HepG2 (cell line): ENCODE data around the gene PSMB10. TPM values are rescaled to one million over a fixed set of nuclear protein-coding genes. Genes with fewer than 3 reads are reported as not detected.

Experiments
- ATAC-seq: fragments of 200-7000 bp; cut with Tn5 transposase; 3 replicates; pipeline ENCODE4 v1.9.1; 2020; ENCODE audit warnings: mild to moderate bottlenecking, moderate library complexity
- BruUV-seq: library from RNA; stranded (reverse); fragments of 400-500 nt; replicated peaks from 2 replicates; lab custom pipeline; 2021; lab: Mats Ljungman, UMichigan
- CTCF ChIA-PET: fragments of 300-600 bp; formaldehyde crosslinking; extraction: SDS; loops from one replicate; lab custom pipeline; 2021; ENCODE audit warnings: low total read pairs, inconsistent platforms, low intra/inter-chr PET ratio; lab: Yijun Ruan, JAX
- POLR2A ChIA-PET: fragments of 350-600 bp; sonication (Branson Sonifier 250); formaldehyde crosslinking; loops from one replicate; lab custom pipeline; 2020; ENCODE audit warnings: antibody characterized with exemption, inconsistent platforms; lab: Yijun Ruan, JAX
- DNase-seq: peaks from one replicate; pipeline ENCODE4 v3.0.0-alpha.2; 2015; ENCODE audit warnings: low spot score
- FAIRE-seq: peaks from 3 replicates; lab custom pipeline; 2011; peaks lifted over from hg19 to GRCh38; lab: Jason Lieb, UNC
- H2AFZ ChIP-seq: one replicate; pipeline ENCODE4 v1.6.1; 2011; ENCODE audit warnings: low read length, inconsistent platforms
- H3K27ac ChIP-seq: fragments of 300-600 bp; 3 replicates; pipeline ENCODE4 v1.8.0; 2011; ENCODE audit warnings: mixed run types, mild to moderate bottlenecking, mixed read lengths, low read length, inconsistent platforms; ENCODE audit not compliant: insufficient read depth; ENCODE audit errors: extremely low read length
- H3K27me3 ChIP-seq, 2 experiments: fragments of 200-600 bp in 1 of 2; 2 replicates in 1 of 2; 3 replicates in 1 of 2; pipeline versions ENCODE4 v1.6.0 to v1.8.0; 2011; ENCODE audit warnings: low read length in 2 of 2, mild to moderate bottlenecking in 2 of 2, moderate library complexity in 2 of 2, inconsistent platforms in 1 of 2; ENCODE audit not compliant: insufficient read depth in 2 of 2, control insufficient read depth in 1 of 2
- H3K36me3 ChIP-seq, 2 experiments: fragments of 200-600 bp in 1 of 2; replicated peaks in 1 of 2; 2 replicates in 1 of 2; 3 replicates in 1 of 2; pipeline versions ENCODE4 v1.5.1 to v1.8.0; 2011; ENCODE audit warnings: low read length in 2 of 2, inconsistent platforms in 1 of 2; ENCODE audit not compliant: insufficient read depth in 2 of 2, control insufficient read depth in 1 of 2
- H3K4me1 ChIP-seq: 2 replicates; pipeline ENCODE4 v1.5.1; 2012; ENCODE audit warnings: low read length, inconsistent platforms; ENCODE audit not compliant: insufficient read depth
- H3K4me2 ChIP-seq: 2 replicates; pipeline ENCODE4 v1.6.0; 2011; ENCODE audit warnings: low read depth, low read length, inconsistent platforms
- H3K4me3 ChIP-seq, 3 experiments: fragments of 200-600 bp in 1 of 3; sonication (generic), shearing (Covaris generic) in 1 of 3; replicated peaks in 1 of 3; 2 replicates each; pipeline ENCODE4 v1.5.1; 2011 to 2016; ENCODE audit warnings: low read length in 3 of 3, inconsistent platforms in 2 of 3, low read depth in 2 of 3, mild to moderate bottlenecking in 2 of 3, control low read depth in 1 of 3, mixed read lengths in 1 of 3; ENCODE audit not compliant: insufficient read depth in 1 of 3
- H3K79me2 ChIP-seq: one replicate; pipeline ENCODE4 v1.6.1; 2011; ENCODE audit warnings: low read length, inconsistent platforms; ENCODE audit not compliant: insufficient read depth
- H3K9ac ChIP-seq: 2 replicates; pipeline ENCODE4 v1.6.0; 2011; ENCODE audit warnings: mild to moderate bottlenecking, low read depth, low read length, inconsistent platforms; ENCODE audit not compliant: insufficient read depth
- H3K9me3 ChIP-seq: 2 replicates; pipeline ENCODE4 v1.5.1; 2012; ENCODE audit warnings: mild to moderate bottlenecking, low read length
- H4K20me1 ChIP-seq: 2 replicates; pipeline ENCODE4 v1.6.0; 2011; ENCODE audit warnings: inconsistent platforms, mild to moderate bottlenecking, low read length, moderate library complexity; ENCODE audit not compliant: insufficient read depth
- ATF5 ChIP-seq: sonication (generic); formaldehyde crosslinking; IDR thresholded peaks from 2 replicates; pipeline ENCODE4 v1.4.0; 2020; ENCODE audit warnings: mild to moderate bottlenecking, low read depth, missing genetic modification reagents
- BHLHE40 ChIP-seq: IDR thresholded peaks from 2 replicates; pipeline ENCODE4 v1.6.1; 2011; ENCODE audit warnings: low read length, improper control_type of control experiment
- CEBPB ChIP-seq: IDR thresholded peaks from 2 replicates; pipeline ENCODE4 v1.6.1; 2011; ENCODE audit warnings: low read depth, low read length, improper control_type of control experiment, borderline replicate concordance
- FOXO1 ChIP-seq: sonication (generic); formaldehyde crosslinking; IDR thresholded peaks from 2 replicates; pipeline ENCODE4 v1.4.0; 2020; ENCODE audit warnings: missing genetic modification reagents
- GPN1 ChIP-seq: sonication (generic); formaldehyde crosslinking; IDR thresholded peaks from 2 replicates; pipeline ENCODE4 v1.5.1; 2020; ENCODE audit warnings: missing genetic modification reagents, borderline replicate concordance
- HNRNPLL ChIP-seq: fragments of 200-400 bp; formaldehyde crosslinking; IDR thresholded peaks from 2 replicates; pipeline ENCODE4 v1.6.1; 2017; ENCODE audit warnings: mild to moderate bottlenecking, low read depth, low read length; ENCODE audit not compliant: poor library complexity, severe bottlenecking
- KDM5A ChIP-seq: fragments of 200-600 bp; sonication (generic); IDR thresholded peaks from 2 replicates; pipeline ENCODE4 v1.7.0; 2018; ENCODE audit warnings: antibody characterized with exemption, mild to moderate bottlenecking, low read length, borderline replicate concordance
- NFATC3 ChIP-seq: sonication (generic); formaldehyde crosslinking; IDR thresholded peaks from 2 replicates; pipeline ENCODE4 v1.5.1; 2020; ENCODE audit warnings: mild to moderate bottlenecking, missing genetic modification reagents
- SALL2 ChIP-seq: sonication (generic); formaldehyde crosslinking; IDR thresholded peaks from 2 replicates; pipeline ENCODE4 v1.8.1; 2023; ENCODE audit warnings: mild to moderate bottlenecking, missing genetic modification reagents, inconsistent platforms
- SMAD3 ChIP-seq: sonication (generic); formaldehyde crosslinking; IDR thresholded peaks from 2 replicates; pipeline ENCODE4 v1.4.0; 2020; ENCODE audit warnings: missing genetic modification reagents
- SSRP1 ChIP-seq: IDR thresholded peaks from 2 replicates; pipeline ENCODE4 v1.6.1; 2016; ENCODE audit warnings: control low read depth
- TEAD3 ChIP-seq: optimal IDR thresholded peaks from 2 replicates; pipeline ENCODE3; 2016; ENCODE audit warnings: borderline replicate concordance
- THAP8 ChIP-seq: sonication (generic); formaldehyde crosslinking; IDR thresholded peaks from 2 replicates; pipeline ENCODE4 v1.5.1; 2020; ENCODE audit warnings: missing genetic modification reagents, mild to moderate bottlenecking, borderline replicate concordance
- ZBTB3 ChIP-seq: sonication (generic); formaldehyde crosslinking; IDR thresholded peaks from 2 replicates; pipeline ENCODE4 v1.4.0; 2020; ENCODE audit warnings: low read depth, mild to moderate bottlenecking, moderate library complexity, missing genetic modification reagents, borderline replicate concordance
- ZNF251 ChIP-seq: sonication (generic); formaldehyde crosslinking; IDR thresholded peaks from 2 replicates; pipeline ENCODE4 v1.9.0; 2021; ENCODE audit warnings: mild to moderate bottlenecking, missing genetic modification reagents
- ZNF543 ChIP-seq: sonication (generic); formaldehyde crosslinking; IDR thresholded peaks from 2 replicates; pipeline ENCODE4 v1.4.0; 2020; ENCODE audit warnings: mild to moderate bottlenecking, missing genetic modification reagents
- ZNF597 ChIP-seq: sonication (generic); formaldehyde crosslinking; IDR thresholded peaks from 2 replicates; pipeline ENCODE4 v1.5.0; 2020; ENCODE audit warnings: missing genetic modification reagents
- ZNF605 ChIP-seq: sonication (generic); formaldehyde crosslinking; IDR thresholded peaks from 2 replicates; pipeline ENCODE4 v1.8.0; 2022; ENCODE audit warnings: mild to moderate bottlenecking, missing genetic modification reagents
- ZNF720 ChIP-seq: sonication (generic); formaldehyde crosslinking; IDR thresholded peaks from 2 replicates; pipeline ENCODE4 v1.4.0; 2020; ENCODE audit warnings: missing genetic modification reagents
- ZNF768 ChIP-seq: sonication (generic); formaldehyde crosslinking; IDR thresholded peaks from 2 replicates; pipeline ENCODE4 v1.4.0; 2020; ENCODE audit warnings: missing genetic modification reagents
- ZNF784 ChIP-seq: sonication (generic); formaldehyde crosslinking; IDR thresholded peaks from 2 replicates; pipeline ENCODE4 v1.5.1; 2020; ENCODE audit warnings: missing genetic modification reagents, mild to moderate bottlenecking, borderline replicate concordance
- ZNF816 ChIP-seq: sonication (generic); formaldehyde crosslinking; IDR thresholded peaks from 2 replicates; pipeline ENCODE4 v1.8.0; 2022; ENCODE audit warnings: missing genetic modification reagents, mild to moderate bottlenecking, borderline replicate concordance
- WGBS: methylation state at CpG from one replicate; pipeline ENCODE4 v1.1.6; 2017; ENCODE audit warnings: low lambda C conversion rate; 5-methylcytosine and 5-hydroxymethylcytosine counted together
- in situ Hi-C: cut with HindIII; loops from 2 replicates; pipeline ENCODE4 v1.10.0; 2017; ENCODE audit warnings: low pct_unique_long_range_greater_than_20kb; ENCODE audit not compliant: extremely low pct_ligation_motif_present
- intact Hi-C: fragments of 100-400 bp; cut with micrococcal nuclease; formaldehyde crosslinking; loops from one replicate; pipeline ENCODE4 v1.10.0; 2022; ENCODE audit not compliant: unreplicated experiment
- polyA plus RNA-seq, 8 experiments: library from polyadenylated mRNA; depleted of rRNA in 3 of 8; stranded (reverse) in 7 of 8; unstranded in 1 of 8; fragments of >200 nt; fragmentation: Illumina TruSeq in 4 of 8; extraction: Trizol in 4 of 8; gene quantifications; 2 replicates each; pipeline versions ENCODE4 v1.2.1 to v1.2.3, GENCODE V29; 2011 to 2016; ENCODE audit warnings: low read depth in 4 of 8, missing spikeins in 1 of 8, mixed read lengths in 1 of 8; ENCODE audit not compliant: insufficient read depth in 1 of 8
- total RNA-seq, 5 experiments: library from RNA; depleted of rRNA; stranded (reverse); fragments of >200 nt; fragmentation: Illumina TruSeq; extraction: Trizol; gene quantifications; 2 replicates each; pipeline ENCODE4 v1.2.3, GENCODE V29; 2016; ENCODE audit warnings: low read depth in 1 of 5

The PSMB10 gene
- total and polyA plus RNA-seq, 2 of the 13 experiments (the other 11 are each of a cell fraction or from before 2014, with no cell fraction given), result 12.7 to 65.9 TPM

- Histone ChIP-seq H4K20me1 (peaks cover 17% of the 10 kb centered on the region; the same call in 1 of the 2 replicates), H3K36me3 (peaks cover 21 to 31% of the 10 kb centered on the region in 2 experiments), H3K27me3 (no peaks in the 10 kb centered on the region; a peak in 1 of 5 replicates), H3K27ac (peak overlapping the region; percentile 85), H3K9ac (no peak overlapping the region), H3K9me3 (no peaks in the 10 kb centered on the region), H3K4me3 (no peak overlapping the region), H2AFZ (no peak overlapping the region), H3K79me2 (peaks cover 10% of the 10 kb centered on the region), H3K4me1 (peaks cover 63% of the 10 kb centered on the region), H3K4me2 (no peak overlapping the region)
- POLR2A ChIA-PET, result interaction anchor here (0.8 to 13.6 kb wide), 11 partner anchors 22 to 143 kb away, joined by 3 to 226 read pairs (median 12); partner anchors contain the start of genes DDX28, DUS2, NFATC3 and RANBP10
- DNase-seq (no peak), FAIRE-seq (no peak), ATAC-seq (no peak)
- no TSS peak for BruUV-seq
- 90% methylated on average over 9 of the region's 9 CpGs for WGBS
- in situ Hi-C loops (loop anchor here (5.0 kb wide), 1 partner anchor 101 kb away; no protein-coding TSS in a partner anchor), intact Hi-C loops (loop anchor here (2.0 kb wide), 2 partner anchors 27 to 99 kb away; partner anchors contain the start of gene SLC12A4)
- CTCF ChIA-PET, result interaction anchor here (0.8 to 1.3 kb wide), 3 partner anchors 13 to 125 kb away, joined by 4 to 8 read pairs (median 8); no protein-coding TSS in a partner anchor
- TF ChIP-seq FOXO1 (CRISPR knock-in tag) (no peak), TEAD3 (CRISPR knock-in tag) (no peak), SSRP1 (peak; percentile 15; the same call in 1 of the 2 replicates), GPN1 (CRISPR knock-in tag) (no peak), ZNF605 (CRISPR knock-in tag) (no peak), ZNF784 (CRISPR knock-in tag) (no peak), ZNF816 (CRISPR knock-in tag) (no peak), ZNF543 (CRISPR knock-in tag) (peak; percentile 4; the same call in 1 of the 2 replicates), SMAD3 (CRISPR knock-in tag) (no peak), NFATC3 (CRISPR knock-in tag) (no peak), BHLHE40 (no peak), ATF5 (0 out of 2 replicates have a peak, but pooled peaks have one; percentile 5), THAP8 (CRISPR knock-in tag) (no peak), CEBPB (no peak), KDM5A (no peak), ZNF720 (no peak), ZNF768 (CRISPR knock-in tag) (no peak), SALL2 (CRISPR knock-in tag) (peak; percentile 65), HNRNPLL (no peak), ZNF251 (CRISPR knock-in tag) (no peak), ZNF597 (no peak), ZBTB3 (CRISPR knock-in tag) (no peak)
Measured at GRCh38 chr16:67941469-67942199, 5.0 kb upstream of the PSMB10 start.
